Ovary (tissue), 9 donors: ENCODE measurements around the gene LSAMP. TPM values are rescaled to one million over a fixed set of nuclear protein-coding genes. Genes with fewer than 3 reads are reported as not detected.

Source experiments
- DNase-seq, 5 donors: peaks; one replicate each; pipeline ENCODE4 v3.0.0-alpha.2; 2019 to 2020
- H3K27ac ChIP-seq, 2 donors: fragments of 200-600 bp; one replicate each; pipeline versions ENCODE4 v1.5.1 to v1.8.0; 2019 to 2022
- H3K27me3 ChIP-seq: fragments of 200-600 bp; one replicate; pipeline ENCODE4 v1.8.0; 2022
- H3K36me3 ChIP-seq: fragments of 200-600 bp; sonication (generic); one replicate; pipeline ENCODE4 v1.5.1; 2019
- H3K4me1 ChIP-seq: one replicate; pipeline ENCODE4 v1.8.1; 2013; ENCODE audit warnings: mild to moderate bottlenecking, moderate library complexity; ENCODE audit not compliant: insufficient read depth
- H3K4me3 ChIP-seq: fragments of 200-600 bp; sonication (generic); one replicate; pipeline ENCODE4 v1.5.1; 2017
- H3K9me3 ChIP-seq, 2 donors: fragments of 200-600 bp in 1 of 2; sonication (generic) in 1 of 2; one replicate each; pipeline versions ENCODE4 v1.5.1 to v1.8.1; 2013 to 2019; ENCODE audit warnings: mild to moderate bottlenecking in 1 of 2, moderate library complexity in 1 of 2
- CTCF ChIP-seq, 3 donors: fragments of 450-650 bp in 2 of 3; fragments of 200-600 bp in 1 of 3; IDR thresholded peaks; one replicate each; pipeline versions ENCODE4 v1.5.1 to v1.8.0; 2016 to 2022; ENCODE audit warnings: antibody characterized with exemption in 3 of 3, mild to moderate bottlenecking in 1 of 3
- EP300 ChIP-seq: sonication (generic); formaldehyde crosslinking; IDR thresholded peaks from one replicate; pipeline ENCODE4 v1.6.1; 2017; ENCODE audit warnings: antibody characterized with exemption
- POLR2A ChIP-seq: fragments of 450-650 bp; IDR thresholded peaks from one replicate; pipeline ENCODE4 v1.6.1; 2017; ENCODE audit warnings: antibody characterized with exemption, mild to moderate bottlenecking, moderate library complexity
- WGBS, 3 donors: extraction: QIAGEN DNeasy Blood & Tissue Kit in 1 of 3; methylation state at CpG; one replicate each; pipeline versions ENCODE4 v1.1.5 to v1.1.7; 2013 to 2017; 5-methylcytosine and 5-hydroxymethylcytosine counted together
- intact Hi-C, 4 donors: fragments of 100-400 bp; cut with DNase I; formaldehyde crosslinking; loops; one replicate each; pipeline versions ENCODE4 v1.11.0 to v1.15.1; 2022 to 2023
- polyA plus RNA-seq, 2 donors: library from polyadenylated mRNA; stranded (reverse); fragments of 200-250 nt in 1 of 2; fragments of 350-450 nt in 1 of 2; fragmentation: Illumina TruSeq in 1 of 2; extraction: RNeasy Lipid Tissue Mini Kit (QIAGEN cat#74804) in 1 of 2; gene quantifications; one replicate each; pipeline ENCODE4 v1.2.3, GENCODE V29; 2013 to 2014
- total RNA-seq, 7 donors: library from RNA; depleted of rRNA in 2 of 7; stranded (reverse); fragments of >200 nt in 2 of 7; fragmentation: NEBNext Ultra II Directional in 3 of 7; extraction: Animal tissue kit (Norgen Biotek cat#: 25700) in 3 of 7; gene quantifications; one replicate each; pipeline versions ENCODE4 v1.1.0 to v1.2.4, GENCODE V29; 2016 to 2023
- donor health status: DM: no; HTN: no; CAD: no; lungs with moderate emphysema.
- donor health status: DM: no; HTN: no; CAD: no.
- donor health status: Bipolar disorder and iron deficiency.
- donor health status: DM: yes; HTN: yes; CAD: no.
- donor health status: DM: no; HTN: no; CAD: no.
- donor health status: DM: yes; HTN: yes; CAD: no.

The LSAMP gene
- total and polyA plus RNA-seq, 9 donors, result 1.1 to 13.0 (median 5.4) TPM

- Histone ChIP-seq H3K4me3 (no peak overlapping the region), H3K36me3 (no peaks in the 10 kb centered on the region), H3K9me3 (no peaks in the 10 kb centered on the region), H3K27me3 (no peaks in the 10 kb centered on the region), H3K4me1 (no peaks in the 10 kb centered on the region), H3K27ac (no peak overlapping the region)
- WGBS, 3 donors, result 48 to 55% (median 51%) methylated on average over 4 of the region's 4 CpGs
- intact Hi-C loops, result no loop called here
- DNase-seq, result no peak
- TF ChIP-seq EP300 (no peak), POLR2A (no peak), CTCF (IDR thresholded peaks at IDR 0.05) (no peak)
These were observed 483.9 kb downstream of the LSAMP start for GRCh38 chr3:115961380-115961779.

DNA sequence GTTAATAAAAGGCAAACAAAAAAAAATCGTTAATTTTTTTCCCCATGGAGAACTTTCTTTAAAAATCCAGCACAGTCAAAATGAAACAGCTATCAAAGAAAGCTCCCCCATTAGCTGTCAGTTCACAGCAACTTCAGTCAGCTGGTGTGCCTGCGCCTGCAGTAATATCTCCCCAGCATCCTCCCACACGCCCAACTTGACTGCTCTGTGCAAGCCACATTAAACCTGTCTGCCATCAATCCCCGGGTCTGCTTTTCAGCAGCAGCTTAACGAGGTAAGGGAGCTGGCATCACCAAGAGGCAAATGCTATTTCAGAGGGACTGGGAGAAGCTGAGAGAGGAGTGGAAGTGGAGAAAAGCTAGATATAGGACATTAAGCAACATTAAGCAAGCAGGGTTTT lies 484.5 kb downstream of the LSAMP start:
- DNase-seq, result no peak
- WGBS, 3 donors, result 6 to 10% (median 8%) methylated on average over 5 of the region's 5 CpGs
- no peaks in the 10 kb centered on the region for H3K27me3 ChIP-seq
- no peaks in the 10 kb centered on the region for H3K9me3 ChIP-seq
- H3K4me1 ChIP-seq, result no peaks in the 10 kb centered on the region
- no peak overlapping the region for H3K4me3 ChIP-seq
- intact Hi-C loops, result no loop called here
- TF ChIP-seq CTCF (IDR thresholded peaks at IDR 0.05) (no peak), EP300 (no peak), POLR2A (no peak)
- H3K27ac ChIP-seq, result no peak overlapping the region
- H3K36me3 ChIP-seq, result no peaks in the 10 kb centered on the region

DNA sequence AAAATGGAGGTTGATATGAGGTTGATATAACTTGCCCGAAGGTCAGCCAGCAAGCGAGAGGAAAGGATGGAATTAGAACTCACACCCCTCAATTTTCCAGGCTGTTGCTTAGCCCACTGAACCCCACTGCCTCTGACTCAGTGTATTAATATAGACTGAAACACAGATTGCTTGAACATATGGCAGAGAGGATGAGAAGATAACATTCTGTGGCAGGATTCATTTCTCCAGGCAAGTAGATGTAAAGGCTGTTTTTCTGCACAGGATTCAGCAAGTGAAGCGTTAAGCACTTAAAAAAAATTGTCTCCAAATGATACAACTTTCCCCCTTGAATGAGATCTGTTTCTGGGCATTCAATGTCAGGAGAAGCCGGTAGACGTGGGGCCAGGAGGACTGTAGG lies 486.8 kb downstream of the LSAMP start:
- Histone ChIP-seq H3K27ac (no peak overlapping the region), H3K4me3 (no peak overlapping the region), H3K9me3 (no peaks in the 10 kb centered on the region), H3K4me1 (no peaks in the 10 kb centered on the region), H3K36me3 (no peaks in the 10 kb centered on the region), H3K27me3 (no peaks in the 10 kb centered on the region)
- intact Hi-C loops, result no loop called here
- DNase-seq, result no peak
- TF ChIP-seq POLR2A (no peak), CTCF (IDR thresholded peaks at IDR 0.05) (no peak), EP300 (no peak)
- 87 to 93% (median 93%) methylated on average over 5 of the region's 5 CpGs for WGBS, 3 donors

GRCh38 chr3:115947325-115947724 lies 498.0 kb downstream of the LSAMP start:
- H3K27me3 ChIP-seq, result no peaks in the 10 kb centered on the region
- no peak for DNase-seq
- 71 to 79% (median 77%) methylated on average over 2 of the region's 2 CpGs for WGBS, 3 donors
- H3K9me3 ChIP-seq, result no peaks in the 10 kb centered on the region
- TF ChIP-seq POLR2A (no peak), EP300 (no peak), CTCF (IDR thresholded peaks at IDR 0.05) (no peak)
- intact Hi-C loops, result no loop called here
- no peak overlapping the region for H3K4me3 ChIP-seq
- no peaks in the 10 kb centered on the region for H3K4me1 ChIP-seq
- no peaks in the 10 kb centered on the region for H3K36me3 ChIP-seq
- no peak overlapping the region for H3K27ac ChIP-seq

- no peaks in the 10 kb centered on the region for H3K27me3 ChIP-seq
- H3K27ac ChIP-seq, result no peak overlapping the region
- TF ChIP-seq CTCF (IDR thresholded peaks at IDR 0.05) (no peak), POLR2A (no peak), EP300 (no peak)
- WGBS, 3 donors, result 72 to 77% (median 74%) methylated on average over 3 of the region's 3 CpGs
- no peaks in the 10 kb centered on the region for H3K4me1 ChIP-seq
- intact Hi-C loops, result no loop called here
- no peaks in the 10 kb centered on the region for H3K9me3 ChIP-seq
- DNase-seq, result no peak
- no peak overlapping the region for H3K4me3 ChIP-seq
- no peaks in the 10 kb centered on the region for H3K36me3 ChIP-seq
These were observed 501.7 kb downstream of the LSAMP start for GRCh38 chr3:115943579-115943978.
